Motor neuron (in vitro differentiated cells): ENCODE measurements around the gene KRT76. TPM values are rescaled to one million over a fixed set of nuclear protein-coding genes. Genes with fewer than 3 reads are reported as not detected.
"Not testable (repeated sequence)": the region's sequence is repeated elsewhere in the genome, so short reads cannot be mapped to it uniquely, and the experiment has no call there.

Experiments
- ATAC-seq, 8 experiments: fragments of 200-7000 bp; cut with Tn5 transposase; replicated peaks in 6 of 8; 2 replicates each; pipeline ENCODE4 v1.8.0; 2021; ENCODE audit warnings: mild to moderate bottlenecking in 8 of 8, moderate library complexity in 8 of 8
- H3K27ac ChIP-seq, 2 donors: fragments of 250-450 bp; sonication (Bioruptor Pico); 2 replicates each; pipeline ENCODE4 v1.9.0; 2021; ENCODE audit warnings: antibody characterized with exemption in 2 of 2, mild to moderate bottlenecking in 2 of 2, moderate library complexity in 1 of 2
- H3K4me1 ChIP-seq, 2 donors: fragments of 250-450 bp; sonication (Bioruptor Pico); replicated peaks in 1 of 2; 2 replicates each; pipeline ENCODE4 v1.6.1; 2021; ENCODE audit warnings: antibody characterized with exemption in 2 of 2, mild to moderate bottlenecking in 2 of 2, moderate library complexity in 1 of 2
- H3K4me3 ChIP-seq, 5 donors: fragments of 250-450 bp; sonication (Bioruptor Pico); 2 replicates each; pipeline ENCODE4 v1.9.0; 2021; ENCODE audit warnings: antibody characterized with exemption in 5 of 5, mild to moderate bottlenecking in 5 of 5, moderate library complexity in 4 of 5
- WGBS, 10 experiments: fragments of 450-650 bp; shearing (Covaris generic); methylation state at CpG; one replicate each; pipeline ENCODE4 v1.0.0; 2022; 5-methylcytosine and 5-hydroxymethylcytosine counted together
- in situ Hi-C, 9 experiments: fragments of 400-800 bp; cut with MboI; loops; one replicate each; pipeline ENCODE4 v1.15.0; 2021; ENCODE audit warnings: low sequenced_read_pairs in 9 of 9, low pct_unique_long_range_greater_than_20kb in 2 of 9; ENCODE audit not compliant: unreplicated experiment in 9 of 9
- total RNA-seq, 8 experiments: library from RNA; unstranded; fragments of 300-600 nt; gene quantifications; 2 replicates each; pipeline versions ENCODE4 v1.2.3 to v1.2.4, GENCODE V29; 2022

KRT76 gene
- total RNA-seq, 8 experiments from 2014 or later: 0.08 to 0.38 (median 0.14) TPM; not detected in 3

GRCh38 chr12:52752516-52752915 is 24.6 kb downstream of the KRT76 start:
- ATAC-seq: no peak
- 0 to 60% (median 30%) methylated on average over 1 to 2 of the region's 2 CpGs; no CpG with 5 or more reads in 5 of the 10 experiments for WGBS, 10 experiments
- no peak overlapping the region for H3K27ac ChIP-seq
- no peak overlapping the region for H3K4me3 ChIP-seq
- in situ Hi-C loops: no loop called here
- H3K4me1 ChIP-seq: no peaks in the 10 kb centered on the region

- no peak for ATAC-seq
- H3K27ac ChIP-seq: no peak overlapping the region
- H3K4me3 ChIP-seq: no peak overlapping the region
- in situ Hi-C loops: no loop called here
- H3K4me1 ChIP-seq: no peaks in the 10 kb centered on the region
Measured at GRCh38 chr12:52751795-52752194, 25.4 kb downstream of the KRT76 start.

- H3K4me3 ChIP-seq, H3K27ac ChIP-seq, H3K4me1 ChIP-seq, in situ Hi-C loops: not testable (repeated sequence)
- ATAC-seq: peak in 2 of 8 experiments; percentile 35 to 45
- 8 to 83% (median 33%) methylated on average over 1 to 3 of the region's 3 CpGs for WGBS, 10 experiments
Measured at GRCh38 chr12:52750532-52750931, 26.6 kb downstream of the KRT76 start.

GRCh38 chr12:52749827-52750226 is 27.3 kb downstream of the KRT76 start:
- 0 to 80% (median 44%) methylated on average over 1 to 3 of the region's 3 CpGs; no CpG with 5 or more reads in 3 of the 10 experiments for WGBS, 10 experiments
- no peak overlapping the region for H3K4me3 ChIP-seq
- ATAC-seq: peak in 1 of 8 experiments; percentile 37
- H3K27ac ChIP-seq: no peak overlapping the region
- in situ Hi-C loops: no loop called here
- H3K4me1 ChIP-seq: no peaks in the 10 kb centered on the region

GRCh38 chr12:52748578-52748977 is 28.6 kb downstream of the KRT76 start:
- no peak for ATAC-seq
- 20 to 83% (median 65%) methylated on average over 1 to 14 of the region's 14 CpGs; no CpG with 5 or more reads in 2 of the 10 experiments for WGBS, 10 experiments
- Histone ChIP-seq H3K4me1 (no peaks in the 10 kb centered on the region), H3K4me3 (no peak overlapping the region), H3K27ac (no peak overlapping the region)
- in situ Hi-C loops: no loop called here

- Histone ChIP-seq H3K4me3 (no peak overlapping the region), H3K4me1 (no peaks in the 10 kb centered on the region), H3K27ac (no peak overlapping the region)
- WGBS, 10 experiments: 20 to 89% (median 55%) methylated on average over 1 to 4 of the region's 5 CpGs; no CpG with 5 or more reads in 5 of the 10 experiments
- in situ Hi-C loops: no loop called here
- ATAC-seq: no peak
Measured at GRCh38 chr12:52745554-52745953, 31.6 kb downstream of the KRT76 start.

- ATAC-seq: no peak
- Histone ChIP-seq H3K4me1 (no peaks in the 10 kb centered on the region), H3K4me3 (no peak overlapping the region), H3K27ac (no peak overlapping the region)
- 0 to 40% (median 20%) methylated on average over 1 of the region's 1 CpG; no CpG with 5 or more reads in 7 of the 10 experiments for WGBS, 10 experiments
- in situ Hi-C loops: no loop called here
Measured at GRCh38 chr12:52744493-52745156, 32.5 kb downstream of the KRT76 start.

GRCh38 chr12:52742822-52743457 is 34.2 kb downstream of the KRT76 start:
- no peak overlapping the region for H3K4me3 ChIP-seq
- no peak for ATAC-seq
- WGBS, 10 experiments: 13 to 63% (median 50%) methylated on average over 1 of the region's 3 CpGs; no CpG with 5 or more reads in 5 of the 10 experiments
- no peak overlapping the region for H3K27ac ChIP-seq
- H3K4me1 ChIP-seq: no peaks in the 10 kb centered on the region
- in situ Hi-C loops: no loop called here

GRCh38 chr12:52742196-52742580 is 35.0 kb downstream of the KRT76 start:
- no peaks in the 10 kb centered on the region for H3K4me1 ChIP-seq
- in situ Hi-C loops: no loop called here
- no peak for ATAC-seq

GRCh38 chr12:52741375-52742195 is 35.6 kb downstream of the KRT76 start:
- no peak overlapping the region for H3K4me3 ChIP-seq
- H3K4me1 ChIP-seq: no peaks in the 10 kb centered on the region
- 0 to 11% (median 7%) methylated on average over 3 to 11 of the region's 16 CpGs for WGBS, 10 experiments
- peak in 2 of 8 experiments; percentile 54 to 65 for ATAC-seq
- H3K27ac ChIP-seq: no peak overlapping the region
- in situ Hi-C loops: no loop called here

More at GRCh38 chr12:52742196-52742580, 35.0 kb downstream of the KRT76 start:
- Histone ChIP-seq H3K4me3 (no peak overlapping the region), H3K27ac (no peak overlapping the region)
- 0 to 90% methylated on average over 1 to 3 of the region's 7 CpGs; no CpG with 5 or more reads in 8 of the 10 experiments for WGBS, 10 experiments

GRCh38 chr12:52740584-52740983 is 36.6 kb downstream of the KRT76 start:
- in situ Hi-C loops: no loop called here
- Histone ChIP-seq H3K4me3 (no peak overlapping the region), H3K27ac (no peak overlapping the region), H3K4me1 (no peaks in the 10 kb centered on the region)
- no peak for ATAC-seq

- no peak overlapping the region for H3K4me3 ChIP-seq
- ATAC-seq: no peak
- in situ Hi-C loops: no loop called here
- no peaks in the 10 kb centered on the region for H3K4me1 ChIP-seq
- no peak overlapping the region for H3K27ac ChIP-seq
Measured at GRCh38 chr12:52739963-52740362, 37.2 kb downstream of the KRT76 start.

GRCh38 chr12:52735816-52736632 is 41.1 kb downstream of the KRT76 start:
- Histone ChIP-seq H3K27ac (no peak overlapping the region), H3K4me3 (no peak overlapping the region), H3K4me1 (no peaks in the 10 kb centered on the region)
- WGBS, 10 experiments: 0 to 100% (median 47%) methylated on average over 1 to 4 of the region's 5 CpGs; no CpG with 5 or more reads in 2 of the 10 experiments
- no peak for ATAC-seq
- in situ Hi-C loops: no loop called here
